Adipose tissue (tissue), 3 donors: ENCODE measurements around the gene SUSD3. TPM values are rescaled to one million over a fixed set of nuclear protein-coding genes. Genes with fewer than 3 reads are reported as not detected.
"Not testable (repeated sequence)": the region's sequence is repeated elsewhere in the genome, so short reads cannot be mapped to it uniquely, and the experiment has no call there.

Source experiments
- H3K27ac ChIP-seq: one replicate; pipeline ENCODE4 v1.5.1; 2013; ENCODE audit warnings: low read depth, low read length
- WGBS, 3 donors: extraction: QIAGEN DNeasy Blood & Tissue Kit; methylation state at CpG; one replicate each; pipeline ENCODE4 v1.1.7; 2013; 5-methylcytosine and 5-hydroxymethylcytosine counted together
- polyA plus RNA-seq, 3 donors: library from polyadenylated mRNA; stranded (reverse); fragments of 200-250 nt; gene quantifications; one replicate each; pipeline ENCODE4 v1.2.3, GENCODE V29; 2013
- donor health status: healthy with polysubstance abuse.
- donor health status: Bipolar disorder and iron deficiency.
- donor health status: healthy.

SUSD3 gene
- polyA plus RNA-seq, 3 donors, result 0.93 to 4.8 (median 2.5) TPM

DNA sequence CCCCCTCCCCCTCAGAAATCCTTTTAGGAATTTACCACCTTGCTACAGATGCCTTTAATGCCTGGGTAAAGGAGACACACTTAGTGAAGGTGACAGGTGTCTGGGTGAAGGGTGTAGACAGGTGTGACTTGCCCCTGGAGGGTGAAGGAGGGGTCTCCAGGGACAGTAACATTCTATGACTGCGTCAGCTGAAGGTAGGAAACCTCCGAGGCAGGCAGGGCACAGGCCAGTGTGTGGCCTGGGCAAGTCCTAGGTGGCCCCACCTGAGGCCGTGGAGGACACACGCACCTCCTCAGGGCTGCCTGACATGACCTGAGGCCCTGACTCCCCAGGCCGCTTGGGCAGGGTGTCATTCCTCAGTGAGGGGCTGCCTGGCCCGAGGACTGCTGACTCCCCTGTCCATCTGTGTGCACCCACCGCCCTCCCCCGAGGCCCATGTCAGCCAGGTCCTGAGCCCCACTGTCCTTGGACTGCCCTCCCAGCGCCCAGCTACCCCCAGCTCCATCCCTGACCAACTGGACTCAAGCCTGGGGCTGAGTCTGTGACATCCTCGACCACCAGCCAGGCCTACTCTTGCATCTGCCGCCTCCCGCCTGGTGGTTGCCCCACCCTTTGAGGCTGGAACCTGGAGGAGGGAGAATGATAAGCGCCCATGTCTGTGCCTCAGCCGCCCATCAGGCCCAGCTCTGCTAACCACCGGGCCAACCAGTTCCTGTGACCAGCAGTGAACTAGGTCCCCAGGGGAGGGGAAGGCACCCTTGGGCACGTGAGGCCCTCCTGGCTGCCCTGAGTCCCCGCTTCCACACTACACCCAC, 55.9 kb downstream of the SUSD3 start:
- WGBS, 3 donors, result 74 to 85% (median 74%) methylated on average over 17 of the region's 17 CpGs
- peak overlapping the region; percentile 3 for H3K27ac ChIP-seq

DNA sequence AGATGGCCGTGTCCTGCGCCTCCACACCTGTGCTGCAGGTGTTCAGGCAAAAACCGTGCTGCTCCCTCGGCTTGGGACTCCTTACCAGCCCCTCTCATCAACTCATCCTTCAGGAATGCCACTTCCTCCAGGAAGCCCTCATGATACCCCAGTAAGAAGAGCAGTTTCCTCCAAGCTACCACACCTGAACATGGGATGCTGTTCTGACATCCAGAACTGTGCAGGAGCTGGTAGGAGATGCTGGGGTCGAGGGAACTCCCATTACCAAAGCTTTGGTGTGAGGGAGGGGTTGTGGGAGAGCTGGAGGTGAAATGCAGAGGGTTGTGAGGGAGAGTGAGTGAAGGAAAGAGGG, 56.5 kb downstream of the SUSD3 start:
- peak overlapping the region; percentile 3 for H3K27ac ChIP-seq
- 70 to 88% (median 75%) methylated on average over 5 of the region's 5 CpGs for WGBS, 3 donors

DNA sequence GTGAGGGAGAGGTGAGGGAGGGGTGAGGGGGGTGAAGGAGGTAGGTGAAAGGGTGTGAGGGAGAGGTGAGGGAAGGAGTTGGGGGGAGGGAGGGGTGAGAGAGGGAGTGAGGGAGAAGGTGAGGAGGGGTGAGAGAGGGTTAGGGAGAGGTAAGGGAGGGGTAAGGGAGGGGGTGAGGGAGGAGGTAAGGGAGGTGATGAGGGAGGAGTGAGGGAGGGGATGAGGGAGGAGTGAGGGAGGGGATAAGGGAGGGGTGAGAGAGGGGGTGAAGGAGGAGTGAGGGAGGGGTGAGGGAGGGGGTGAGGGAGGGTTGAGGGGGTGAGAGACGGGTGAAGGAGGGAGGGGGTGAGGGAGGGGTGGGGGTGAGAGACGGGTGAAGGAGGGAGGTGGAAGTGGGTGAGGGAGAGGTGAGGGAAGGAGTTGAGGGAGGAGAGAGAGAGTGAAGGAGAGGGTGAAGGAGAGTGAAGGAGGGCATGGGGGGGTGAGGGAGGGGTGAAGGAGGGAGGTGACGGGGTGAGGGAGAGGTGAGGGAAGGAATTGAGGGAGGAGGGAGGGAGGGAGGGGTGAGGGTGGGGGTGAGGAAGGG, 57.1 kb downstream of the SUSD3 start:
- H3K27ac ChIP-seq, result no peak overlapping the region
- 23 to 39% (median 29%) methylated on average over 2 to 3 of the region's 3 CpGs for WGBS, 3 donors

DNA sequence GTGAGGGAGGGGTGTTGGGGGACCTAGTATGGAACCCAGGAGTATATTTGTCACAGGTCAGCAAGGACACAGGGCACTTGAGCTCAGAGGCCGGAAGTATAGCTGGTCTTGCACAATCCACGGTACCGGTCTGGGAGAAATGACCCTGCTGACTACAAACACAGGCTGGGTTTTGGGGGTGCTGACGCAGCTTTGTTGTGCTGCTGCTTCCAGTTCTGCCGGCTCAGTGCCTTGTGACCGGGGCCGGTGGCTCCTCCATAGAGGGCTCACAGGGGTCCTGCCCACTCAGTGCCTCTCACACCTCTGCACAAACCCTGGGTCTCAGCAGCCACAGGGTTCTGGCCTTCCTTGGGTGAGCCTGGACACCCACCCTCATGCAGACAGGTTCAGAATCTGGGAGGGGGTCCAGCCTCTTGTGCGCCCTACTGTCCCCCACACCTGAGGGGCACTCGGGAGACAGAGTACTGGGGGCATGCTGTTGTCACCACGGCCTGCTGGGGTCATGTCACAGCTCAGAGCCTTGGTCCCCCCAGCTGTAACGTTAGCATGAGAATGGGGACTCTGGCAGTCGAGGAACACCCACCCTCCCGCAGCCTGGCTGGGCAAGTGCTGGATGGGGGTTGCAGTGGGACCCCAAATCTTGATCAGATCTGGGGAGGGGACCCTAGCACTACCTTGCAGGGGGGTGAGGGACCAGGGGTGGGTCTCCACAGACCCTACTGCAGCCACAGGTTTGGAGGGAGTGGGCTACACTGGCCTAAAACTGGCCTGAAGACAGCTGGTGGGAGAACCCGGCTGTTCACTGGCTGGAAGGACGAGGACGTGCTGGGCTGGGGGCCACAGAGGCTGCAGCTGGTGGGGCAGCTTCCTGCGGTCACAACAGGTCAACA, 57.8 kb downstream of the SUSD3 start:
- H3K27ac ChIP-seq, result peak overlapping the region; percentile 14
- 54 to 69% (median 54%) methylated on average over 17 of the region's 17 CpGs for WGBS, 3 donors

DNA sequence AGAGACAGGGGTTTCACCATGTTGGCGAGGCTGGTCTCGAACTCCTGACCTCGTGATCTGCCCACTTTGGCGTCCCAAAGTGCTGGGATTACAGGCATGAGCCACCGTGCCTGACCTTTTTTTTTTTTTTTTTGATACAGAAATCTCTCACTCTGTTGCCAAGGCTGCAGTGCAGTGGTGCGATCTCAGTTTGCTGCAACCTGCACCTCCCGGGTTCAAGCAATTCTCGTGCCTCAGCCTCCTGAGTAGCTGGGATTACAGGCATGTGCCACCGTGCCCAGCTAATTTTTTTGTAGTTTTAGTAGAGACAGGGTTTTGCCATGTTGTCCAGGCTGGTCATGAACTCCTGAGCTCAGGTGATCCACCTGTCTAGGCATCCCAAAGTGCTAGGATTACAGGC, 59.0 kb downstream of the SUSD3 start:
- H3K27ac ChIP-seq, result not testable (repeated sequence)
- WGBS, 3 donors, result 92 to 94% (median 94%) methylated on average over 9 of the region's 9 CpGs

DNA sequence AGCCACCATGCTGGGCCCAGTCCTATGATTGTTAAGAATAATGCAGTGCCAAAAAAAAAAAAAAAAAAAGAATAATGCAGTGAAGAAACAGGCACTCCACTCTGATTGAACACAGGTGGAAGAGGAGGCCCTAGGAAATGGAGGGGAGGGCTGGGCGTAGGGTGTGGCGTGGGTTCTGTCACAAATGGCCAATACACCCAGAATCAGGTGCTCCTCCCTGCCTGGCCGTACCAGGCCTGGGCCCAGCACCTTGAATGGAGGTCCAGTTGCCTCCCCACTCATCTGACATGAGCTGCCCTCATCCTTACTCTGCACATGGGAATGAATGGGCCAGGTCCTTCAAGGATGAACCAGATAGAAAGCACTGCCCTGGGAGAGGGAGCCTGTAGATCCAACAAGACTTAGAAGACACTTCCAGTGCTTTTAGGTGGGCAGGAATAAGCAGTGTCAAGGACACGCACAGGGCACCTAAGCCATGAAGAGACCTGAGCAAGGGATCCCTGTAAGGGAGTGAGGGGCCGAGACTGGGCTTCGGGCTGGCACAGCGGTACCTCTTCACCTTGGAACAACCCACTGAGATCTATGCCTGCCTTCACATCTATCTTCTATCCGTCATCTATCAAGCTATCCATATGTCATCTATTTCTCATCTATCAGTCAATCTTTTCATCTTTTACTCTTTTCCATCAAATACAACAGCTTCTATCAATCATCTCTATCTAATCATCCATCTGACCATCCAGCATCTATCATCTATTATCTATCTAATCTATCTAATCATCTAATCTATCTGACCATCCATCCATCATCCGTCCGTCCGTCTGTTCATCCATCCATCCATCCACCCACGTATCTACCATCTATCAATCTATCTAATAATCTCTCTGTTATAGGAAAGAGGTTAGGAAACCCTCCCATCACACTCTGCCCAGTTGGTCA, 59.7 kb downstream of the SUSD3 start:
- H3K27ac ChIP-seq, result no peak overlapping the region
- 91 to 94% (median 94%) methylated on average over 12 of the region's 12 CpGs for WGBS, 3 donors

DNA sequence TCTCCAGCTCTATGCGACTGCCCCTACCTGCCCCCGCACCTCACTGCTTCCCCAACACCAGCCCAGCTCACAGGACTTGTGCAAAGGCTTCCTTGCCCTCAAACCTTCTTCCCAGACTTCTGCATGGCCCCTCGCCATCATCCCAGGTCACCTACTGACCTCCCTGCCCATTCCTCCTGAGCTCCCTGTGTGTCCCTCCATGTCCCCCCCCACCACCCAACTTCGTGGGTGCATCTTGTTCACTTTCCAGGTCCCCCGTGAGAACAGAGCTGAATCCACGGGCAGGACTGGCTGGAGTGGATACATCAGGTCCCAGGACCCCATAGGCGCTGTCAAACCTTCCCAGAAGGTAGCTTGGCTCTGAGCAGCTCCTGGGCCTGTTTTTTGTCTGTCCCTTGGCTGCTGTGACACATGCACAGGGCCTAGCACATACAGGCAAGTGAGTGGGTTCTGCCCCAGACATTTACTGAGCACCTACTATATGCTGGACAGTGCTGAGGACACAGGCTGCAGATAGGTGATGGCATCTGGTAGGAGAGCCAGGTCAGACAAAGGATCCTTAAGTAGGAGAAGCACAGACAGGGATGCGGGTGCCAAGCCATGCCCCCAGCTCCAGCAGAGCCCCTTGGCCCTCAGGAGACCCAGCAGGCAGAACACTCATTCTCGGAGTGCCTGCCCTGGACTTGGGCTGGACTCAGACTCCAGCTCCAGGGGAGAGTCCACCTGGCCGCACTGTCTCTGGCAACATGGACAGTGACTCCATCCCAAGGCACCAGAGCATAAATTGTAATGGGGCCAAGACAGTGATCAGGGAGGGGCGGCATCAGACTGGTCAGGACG, 60.6 kb downstream of the SUSD3 start:
- 85 to 91% (median 90%) methylated on average over 12 of the region's 12 CpGs for WGBS, 3 donors
- H3K27ac ChIP-seq, result peak overlapping the region; percentile 69

DNA sequence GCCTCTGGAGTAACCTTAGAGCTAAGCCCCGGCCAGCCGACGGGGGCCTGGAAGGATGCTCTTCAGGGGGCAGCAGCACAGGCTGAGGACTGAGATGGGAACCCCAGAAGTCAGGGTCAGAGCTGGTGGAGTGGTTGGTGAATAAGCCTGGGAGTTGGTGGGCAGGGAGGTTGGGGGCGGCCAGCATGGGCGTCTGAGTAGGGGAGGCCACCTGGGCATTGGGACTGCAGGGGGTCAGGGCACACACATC, 61.1 kb downstream of the SUSD3 start:
- WGBS, 3 donors, result 33 to 64% (median 61%) methylated on average over 4 to 5 of the region's 5 CpGs
- peak overlapping the region; percentile 69 for H3K27ac ChIP-seq

DNA sequence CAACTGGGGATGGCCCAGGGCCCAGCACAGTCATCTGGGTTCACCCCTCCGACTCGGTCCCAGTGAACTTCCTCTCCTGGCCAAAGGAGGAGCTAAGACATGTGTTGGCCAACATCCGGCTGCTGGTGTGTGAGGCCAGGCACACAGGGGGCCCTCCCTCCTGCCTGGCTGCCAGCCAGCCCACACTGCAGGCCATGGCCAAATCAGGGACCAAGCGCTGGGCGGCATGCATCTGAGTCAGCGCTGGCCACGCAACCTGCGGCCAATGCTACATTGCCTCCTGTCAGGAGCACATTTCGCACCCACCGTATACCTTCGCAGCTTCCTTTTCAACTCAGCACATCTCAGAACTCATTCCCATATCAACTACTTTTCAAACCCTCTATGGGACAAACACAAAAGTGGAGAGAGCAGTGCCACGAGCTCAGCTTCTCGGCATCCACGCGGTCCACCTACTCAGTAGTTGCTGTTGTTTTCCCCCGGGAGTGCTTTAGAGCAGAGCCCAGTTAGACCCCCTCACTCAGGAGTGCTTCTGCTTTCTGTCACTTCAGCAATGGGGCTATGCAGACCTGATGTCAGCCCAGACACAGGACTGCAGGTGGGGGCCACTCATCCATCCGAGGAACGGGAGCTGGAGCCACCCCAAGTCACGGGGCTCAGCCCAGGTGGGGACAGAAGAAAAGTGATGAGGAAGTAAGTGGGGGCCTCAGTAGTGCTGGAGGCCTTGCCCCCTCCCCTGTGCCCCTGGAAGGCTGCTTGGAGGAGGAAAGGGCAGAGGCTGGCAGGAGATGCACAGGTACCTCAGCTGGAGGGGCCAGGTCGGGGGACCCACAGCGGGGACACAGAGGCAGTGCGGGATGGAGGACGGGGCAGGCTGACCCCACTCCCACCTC, 61.7 kb downstream of the SUSD3 start:
- WGBS, 3 donors, result 33 to 49% (median 34%) methylated on average over 23 of the region's 23 CpGs
- peak overlapping the region; percentile 72 for H3K27ac ChIP-seq

DNA sequence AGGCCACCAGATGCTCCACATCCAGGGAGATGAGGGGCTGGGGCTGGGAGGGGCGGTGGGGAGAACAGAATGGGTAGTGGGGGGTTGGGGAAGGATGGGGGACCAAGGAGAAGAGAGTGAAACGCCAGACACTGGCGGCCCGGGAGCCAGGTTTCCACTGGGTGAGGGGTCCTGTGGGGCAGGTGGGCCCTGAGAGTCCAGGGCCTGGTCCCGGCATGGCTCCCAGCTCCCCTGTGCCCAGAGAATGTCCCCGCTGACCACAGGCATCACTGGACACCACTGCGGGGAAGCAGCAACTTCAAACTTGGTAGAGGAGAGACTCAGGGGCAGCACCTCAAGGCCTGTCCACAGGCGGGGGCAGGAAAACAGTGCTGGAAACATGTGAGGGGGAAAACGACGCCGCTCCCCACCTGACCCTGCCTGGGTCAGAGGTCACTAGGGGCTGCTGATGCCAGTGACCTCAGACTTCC, 62.4 kb downstream of the SUSD3 start:
- peak overlapping the region; percentile 72 for H3K27ac ChIP-seq
- 89 to 92% (median 89%) methylated on average over 11 of the region's 11 CpGs for WGBS, 3 donors

DNA sequence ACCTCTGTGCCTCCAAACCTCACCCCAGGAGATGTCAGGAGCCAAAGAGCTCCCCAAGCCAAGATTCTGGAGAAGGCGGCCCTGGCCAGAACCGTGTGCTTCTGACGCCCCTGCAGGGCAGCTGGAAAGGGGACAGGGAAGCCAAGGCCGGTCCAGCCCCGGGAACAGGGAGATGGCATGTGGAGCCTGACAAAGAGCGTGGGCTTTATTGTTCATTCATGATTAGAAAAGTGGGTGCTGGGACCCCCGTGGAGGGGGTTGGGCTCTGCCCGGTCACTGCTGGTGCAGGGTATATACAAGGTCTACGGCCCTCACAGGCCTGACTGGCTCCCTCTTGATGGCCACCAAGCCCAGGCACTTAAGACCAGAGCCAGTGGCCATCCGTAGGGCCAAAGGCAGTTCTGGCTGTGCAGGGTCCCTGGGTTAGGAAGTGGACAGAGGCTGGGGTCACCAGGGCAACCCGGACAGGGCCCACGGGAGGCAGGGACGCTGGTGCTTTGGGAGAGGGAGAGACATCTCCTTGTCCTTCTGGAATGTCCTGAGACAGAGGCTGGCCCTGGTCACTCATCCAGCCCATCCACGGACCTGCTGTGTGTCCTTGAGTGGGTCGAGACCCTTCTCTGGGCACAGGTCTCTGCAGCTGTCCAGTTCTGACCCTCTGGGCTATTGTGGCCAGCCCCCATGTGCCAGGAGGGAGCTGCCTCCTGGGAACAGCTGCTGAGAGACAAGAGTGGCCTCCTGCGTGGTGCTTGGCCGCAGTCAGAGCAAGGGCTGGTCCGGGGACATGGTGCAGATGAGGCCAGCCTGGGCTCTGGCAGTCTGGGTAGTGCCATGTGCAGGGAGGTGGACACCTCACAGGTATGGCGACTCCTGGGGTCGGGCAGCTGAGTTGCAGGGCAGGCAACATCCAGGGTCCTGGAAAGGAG, 63.1 kb downstream of the SUSD3 start:
- 88 to 91% (median 91%) methylated on average over 20 of the region's 20 CpGs for WGBS, 3 donors
- no peak overlapping the region for H3K27ac ChIP-seq

DNA sequence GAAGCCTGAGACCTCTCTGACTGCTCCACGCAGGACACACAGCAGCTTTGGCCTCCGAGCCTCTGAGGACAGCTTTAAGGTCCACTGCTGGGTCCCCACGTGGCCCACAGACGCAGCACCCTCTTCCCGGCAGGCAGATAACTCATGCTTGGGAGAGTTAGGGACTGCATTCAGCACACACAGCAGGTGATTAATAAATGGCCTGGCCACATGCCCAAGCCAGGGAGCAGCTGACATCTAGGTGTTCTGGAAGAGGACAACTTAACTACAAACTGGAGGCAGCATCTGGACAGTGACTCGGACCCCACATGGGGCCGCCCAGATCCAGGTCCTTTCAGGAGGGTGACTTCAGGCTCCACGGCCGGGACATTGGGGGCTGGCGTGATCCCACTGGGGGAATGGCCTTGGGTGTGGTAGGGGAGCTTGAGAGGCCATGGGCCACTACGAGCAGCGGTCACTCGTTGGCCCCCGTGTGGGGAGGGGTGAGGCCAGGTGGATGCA, 64.3 kb downstream of the SUSD3 start:
- no peak overlapping the region for H3K27ac ChIP-seq
- WGBS, 3 donors, result 84 to 95% (median 94%) methylated on average over 14 of the region's 14 CpGs

DNA sequence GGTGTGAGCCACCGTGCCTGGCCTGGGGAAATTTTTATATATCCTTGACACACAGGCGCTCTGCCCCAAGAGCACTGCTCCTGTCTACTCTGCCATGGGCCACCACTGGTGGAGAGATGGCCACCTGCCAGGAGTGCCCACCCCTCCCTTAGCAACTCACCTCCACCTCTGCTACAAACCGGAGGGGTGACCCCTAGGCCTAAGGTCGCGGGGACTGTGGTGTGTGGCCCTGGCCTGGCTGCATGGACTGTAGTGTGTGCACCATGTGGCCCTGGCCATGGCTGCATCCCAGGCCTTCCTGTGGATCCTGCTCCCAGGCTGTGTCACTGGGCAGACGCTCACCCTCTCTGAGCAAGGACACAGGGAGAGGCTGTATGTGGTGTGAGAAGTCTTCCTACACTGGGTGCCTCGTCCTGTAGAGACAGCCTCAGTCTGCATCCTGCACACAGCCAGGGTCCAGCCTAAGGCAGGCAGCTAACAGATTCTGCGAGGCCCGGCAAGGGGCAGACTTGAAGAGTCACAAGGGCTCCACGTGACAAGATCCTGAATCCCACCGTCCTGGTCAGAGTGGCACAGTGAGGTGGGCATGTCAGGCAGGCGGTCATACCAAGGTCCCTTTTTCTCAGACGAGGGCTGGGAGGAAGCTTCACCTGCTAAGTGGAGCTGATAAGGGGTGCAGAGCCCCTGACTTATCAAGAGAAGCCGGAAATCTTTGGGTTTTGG, 65.2 kb downstream of the SUSD3 start:
- WGBS, 3 donors, result 80 to 86% (median 83%) methylated on average over 14 of the region's 14 CpGs
- H3K27ac ChIP-seq, result no peak overlapping the region

DNA sequence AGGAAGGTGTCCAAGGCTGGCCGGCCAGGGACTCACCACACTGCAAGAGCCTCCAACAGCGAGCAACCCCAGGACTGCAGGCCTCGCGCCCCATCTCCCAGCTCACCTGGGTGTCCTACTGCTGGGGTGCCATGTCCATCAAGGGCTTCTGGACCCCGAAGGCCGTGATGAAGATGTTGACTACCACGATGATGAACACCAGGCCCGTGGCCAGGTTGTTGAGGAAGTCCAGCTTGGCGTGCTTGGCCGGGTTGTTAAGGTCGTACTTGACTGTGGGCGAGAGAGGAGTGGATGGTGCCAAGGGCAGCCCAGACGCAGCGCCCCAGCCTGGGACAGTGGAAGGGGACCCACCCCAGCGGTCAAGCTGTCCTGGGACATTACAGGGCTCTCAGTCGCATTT, 66.3 kb downstream of the SUSD3 start:
- H3K27ac ChIP-seq, result no peak overlapping the region
- 86 to 95% (median 86%) methylated on average over 16 of the region's 16 CpGs for WGBS, 3 donors
